ENCODE measurements around the gene OR4N5. TPM values are rescaled to one million over a fixed set of nuclear protein-coding genes. Genes with fewer than 3 reads are reported as not detected.

The OR4N5 gene
- total RNA-seq, 2 experiments from 2014 or later: not detected

DNA sequence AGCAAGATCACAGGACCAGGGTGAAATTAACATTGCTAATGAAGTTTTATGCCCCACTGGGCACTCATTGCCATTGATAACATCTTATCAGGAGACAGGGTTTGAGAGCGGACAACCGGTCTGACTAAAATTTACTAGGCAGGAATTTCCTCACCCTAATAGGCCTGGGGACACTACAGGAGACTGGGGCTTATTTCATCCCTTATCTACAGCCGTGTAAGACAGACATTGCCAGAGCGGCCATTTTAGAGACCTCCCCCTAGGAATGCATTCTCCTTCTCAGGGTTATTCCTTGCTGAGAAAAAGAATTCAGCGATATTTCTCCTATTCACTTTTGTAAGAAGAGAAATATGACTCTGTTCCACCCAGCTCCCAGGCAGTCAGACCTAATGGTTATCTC, 19.8 kb upstream of the OR4N5 start:
- no peaks in the 10 kb centered on the region for H3K9me3 ChIP-seq (ENCODE audit: low read length)
- no peaks in the 10 kb centered on the region for H4K20me1 ChIP-seq (ENCODE audit: insufficient read depth, low read length)
- H3K4me1 ChIP-seq (ENCODE audit: insufficient read depth, low read length, poor library complexity, severe bottlenecking): no peaks in the 10 kb centered on the region
- H3K27ac ChIP-seq (ENCODE audit: low read depth, low read length, poor library complexity, severe bottlenecking): no peak overlapping the region
- H2AFZ ChIP-seq (ENCODE audit: low read length): no peak overlapping the region
- POLR2A ChIA-PET: no interaction called here
- peak; percentile 25 for DNase-seq (ENCODE audit: low spot score)
- CTCF ChIA-PET (ENCODE audit: unreplicated experiment): no interaction called here
- H3K79me2 ChIP-seq (ENCODE audit: insufficient read depth, low read depth, low read length): no peaks in the 10 kb centered on the region
- no peaks in the 10 kb centered on the region for H3K36me3 ChIP-seq (ENCODE audit: insufficient read depth, low read length)
- TF ChIP-seq, protein P1, sequence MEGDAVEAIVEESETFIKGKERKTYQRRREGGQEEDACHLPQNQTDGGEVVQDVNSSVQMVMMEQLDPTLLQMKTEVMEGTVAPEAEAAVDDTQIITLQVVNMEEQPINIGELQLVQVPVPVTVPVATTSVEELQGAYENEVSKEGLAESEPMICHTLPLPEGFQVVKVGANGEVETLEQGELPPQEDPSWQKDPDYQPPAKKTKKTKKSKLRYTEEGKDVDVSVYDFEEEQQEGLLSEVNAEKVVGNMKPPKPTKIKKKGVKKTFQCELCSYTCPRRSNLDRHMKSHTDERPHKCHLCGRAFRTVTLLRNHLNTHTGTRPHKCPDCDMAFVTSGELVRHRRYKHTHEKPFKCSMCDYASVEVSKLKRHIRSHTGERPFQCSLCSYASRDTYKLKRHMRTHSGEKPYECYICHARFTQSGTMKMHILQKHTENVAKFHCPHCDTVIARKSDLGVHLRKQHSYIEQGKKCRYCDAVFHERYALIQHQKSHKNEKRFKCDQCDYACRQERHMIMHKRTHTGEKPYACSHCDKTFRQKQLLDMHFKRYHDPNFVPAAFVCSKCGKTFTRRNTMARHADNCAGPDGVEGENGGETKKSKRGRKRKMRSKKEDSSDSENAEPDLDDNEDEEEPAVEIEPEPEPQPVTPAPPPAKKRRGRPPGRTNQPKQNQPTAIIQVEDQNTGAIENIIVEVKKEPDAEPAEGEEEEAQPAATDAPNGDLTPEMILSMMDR (conservative IDR thresholded peaks at IDR 0.05; ENCODE audit: low read length): no peak
- no peak for TF ChIP-seq EZH2phosphoT487 (IDR thresholded peaks at IDR 0.05; ENCODE audit: borderline replicate concordance, low read depth, low read length)
- BruUV-seq (replicated peaks): no TSS peak
- no peak overlapping the region for H3K4me3 ChIP-seq (ENCODE audit: low read depth, low read length, poor library complexity, severe bottlenecking)
- H3K4me2 ChIP-seq (ENCODE audit: low read length): no peak overlapping the region
- intact Hi-C loops (cut with micrococcal nuclease; ENCODE audit: unreplicated experiment): no loop called here
- no peaks in the 10 kb centered on the region for H3K9me2 ChIP-seq (ENCODE audit: insufficient read depth, low read length)

DNA sequence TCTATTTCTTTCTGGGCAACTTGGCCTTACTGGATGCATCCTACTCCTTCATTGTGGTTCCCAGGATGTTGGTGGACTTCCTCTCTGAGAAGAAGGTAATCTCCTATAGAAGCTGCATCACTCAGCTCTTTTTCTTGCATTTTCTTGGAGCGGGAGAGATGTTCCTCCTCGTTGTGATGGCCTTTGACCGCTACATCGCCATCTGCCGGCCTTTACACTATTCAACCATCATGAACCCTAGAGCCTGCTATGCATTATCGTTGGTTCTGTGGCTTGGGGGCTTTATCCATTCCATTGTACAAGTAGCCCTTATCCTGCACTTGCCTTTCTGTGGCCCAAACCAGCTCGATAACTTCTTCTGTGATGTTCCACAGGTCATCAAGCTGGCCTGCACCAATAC, 5.3 kb downstream of the OR4N5 start:
- H2AFZ ChIP-seq (ENCODE audit: low read length): no peak overlapping the region
- intact Hi-C loops (cut with micrococcal nuclease; ENCODE audit: unreplicated experiment): no loop called here

DNA sequence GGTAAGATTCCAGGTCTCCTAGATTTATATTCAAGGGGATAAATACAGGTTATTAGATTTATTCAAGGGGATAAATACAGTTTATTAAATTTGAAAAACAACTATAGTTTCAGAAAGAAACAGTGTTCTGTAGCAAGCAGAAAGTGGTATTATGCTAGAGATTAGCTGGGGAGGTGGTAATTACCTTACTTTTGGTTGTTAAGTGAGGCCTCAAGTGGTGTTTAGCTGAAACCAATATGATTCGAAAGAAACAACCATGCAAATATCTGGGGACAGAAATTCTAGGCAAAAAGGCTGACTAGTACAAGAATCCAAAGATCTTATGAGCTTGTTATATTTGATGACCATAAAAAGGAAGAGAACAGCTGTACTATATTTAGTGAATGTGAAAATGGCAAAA, 6.2 kb downstream of the OR4N5 start:
- Histone ChIP-seq H3K4me1 (ENCODE audit: insufficient read depth, low read length, poor library complexity, severe bottlenecking) (no peaks in the 10 kb centered on the region), H3K27ac (ENCODE audit: low read depth, low read length, poor library complexity, severe bottlenecking) (no peak overlapping the region), H3K79me2 (ENCODE audit: insufficient read depth, low read depth, low read length) (no peaks in the 10 kb centered on the region), H3K4me3 (ENCODE audit: low read depth, low read length, poor library complexity, severe bottlenecking) (no peak overlapping the region), H3K36me3 (ENCODE audit: insufficient read depth, low read length) (no peaks in the 10 kb centered on the region), H3K4me2 (ENCODE audit: low read length) (no peak overlapping the region), H2AFZ (ENCODE audit: low read length) (no peak overlapping the region), H3K9me3 (ENCODE audit: low read length) (no peaks in the 10 kb centered on the region), H4K20me1 (ENCODE audit: insufficient read depth, low read length) (no peaks in the 10 kb centered on the region), H3K9me2 (ENCODE audit: insufficient read depth, low read length) (no peaks in the 10 kb centered on the region)
- CTCF ChIA-PET (ENCODE audit: unreplicated experiment): no interaction called here
- intact Hi-C loops (cut with micrococcal nuclease; ENCODE audit: unreplicated experiment): no loop called here
- no TSS peak for BruUV-seq (replicated peaks)
- TF ChIP-seq EZH2phosphoT487 (IDR thresholded peaks at IDR 0.05; ENCODE audit: borderline replicate concordance, low read depth, low read length): no peak
- TF ChIP-seq, protein P1 (conservative IDR thresholded peaks at IDR 0.05; ENCODE audit: low read length): no peak
- no peak for DNase-seq (ENCODE audit: low spot score)
- POLR2A ChIA-PET: interaction anchor here (1.1 to 2.1 kb wide), 2 partner anchors 11 to 12 kb away, joined by 3 to 5 read pairs; no protein-coding TSS in a partner anchor

More for the DNA sequence above, 5.3 kb downstream of the OR4N5 start:
- no peaks in the 10 kb centered on the region for H3K36me3 ChIP-seq (ENCODE audit: insufficient read depth, low read length)
- DNase-seq (ENCODE audit: low spot score): no peak
- no peaks in the 10 kb centered on the region for H3K4me1 ChIP-seq (ENCODE audit: insufficient read depth, low read length, poor library complexity, severe bottlenecking)
- no peak overlapping the region for H3K27ac ChIP-seq (ENCODE audit: low read depth, low read length, poor library complexity, severe bottlenecking)
- CTCF ChIA-PET (ENCODE audit: unreplicated experiment): no interaction called here
- TF ChIP-seq EZH2phosphoT487 (IDR thresholded peaks at IDR 0.05; ENCODE audit: borderline replicate concordance, low read depth, low read length): no peak
- TF ChIP-seq, protein P1 (conservative IDR thresholded peaks at IDR 0.05; ENCODE audit: low read length): no peak
- no TSS peak for BruUV-seq (replicated peaks)
- POLR2A ChIA-PET: interaction anchor here (1.1 to 2.1 kb wide), 2 partner anchors 10 to 13 kb away, joined by 3 to 5 read pairs; no protein-coding TSS in a partner anchor
- H3K9me3 ChIP-seq (ENCODE audit: low read length): no peaks in the 10 kb centered on the region
- H3K4me3 ChIP-seq (ENCODE audit: low read depth, low read length, poor library complexity, severe bottlenecking): no peak overlapping the region
- H3K9me2 ChIP-seq (ENCODE audit: insufficient read depth, low read length): no peaks in the 10 kb centered on the region
- H3K79me2 ChIP-seq (ENCODE audit: insufficient read depth, low read depth, low read length): no peaks in the 10 kb centered on the region
- no peak overlapping the region for H3K4me2 ChIP-seq (ENCODE audit: low read length)
- no peaks in the 10 kb centered on the region for H4K20me1 ChIP-seq (ENCODE audit: insufficient read depth, low read length)

Data from OCI-LY7 (cell line).